CD4-positive, alpha-beta T cell treated with Interleukin-2 at 100 ng/mL for 4 hours (primary cell): Measurements from ENCODE around the gene SIAE.
"Not testable (repeated sequence)": the region's sequence is repeated elsewhere in the genome, so short reads cannot be mapped to it uniquely, and the experiment has no call there.

ENCODE experiments used
- DNase-seq: peaks from one replicate; pipeline ENCODE4 v3.0.0-alpha.2; 2020; ENCODE audit warnings: low spot score

Gene SIAE

GRCh38 chr11:124623861-124624525, 49.5 kb downstream of the SIAE start:
- DNase-seq, result no peak

DNA sequence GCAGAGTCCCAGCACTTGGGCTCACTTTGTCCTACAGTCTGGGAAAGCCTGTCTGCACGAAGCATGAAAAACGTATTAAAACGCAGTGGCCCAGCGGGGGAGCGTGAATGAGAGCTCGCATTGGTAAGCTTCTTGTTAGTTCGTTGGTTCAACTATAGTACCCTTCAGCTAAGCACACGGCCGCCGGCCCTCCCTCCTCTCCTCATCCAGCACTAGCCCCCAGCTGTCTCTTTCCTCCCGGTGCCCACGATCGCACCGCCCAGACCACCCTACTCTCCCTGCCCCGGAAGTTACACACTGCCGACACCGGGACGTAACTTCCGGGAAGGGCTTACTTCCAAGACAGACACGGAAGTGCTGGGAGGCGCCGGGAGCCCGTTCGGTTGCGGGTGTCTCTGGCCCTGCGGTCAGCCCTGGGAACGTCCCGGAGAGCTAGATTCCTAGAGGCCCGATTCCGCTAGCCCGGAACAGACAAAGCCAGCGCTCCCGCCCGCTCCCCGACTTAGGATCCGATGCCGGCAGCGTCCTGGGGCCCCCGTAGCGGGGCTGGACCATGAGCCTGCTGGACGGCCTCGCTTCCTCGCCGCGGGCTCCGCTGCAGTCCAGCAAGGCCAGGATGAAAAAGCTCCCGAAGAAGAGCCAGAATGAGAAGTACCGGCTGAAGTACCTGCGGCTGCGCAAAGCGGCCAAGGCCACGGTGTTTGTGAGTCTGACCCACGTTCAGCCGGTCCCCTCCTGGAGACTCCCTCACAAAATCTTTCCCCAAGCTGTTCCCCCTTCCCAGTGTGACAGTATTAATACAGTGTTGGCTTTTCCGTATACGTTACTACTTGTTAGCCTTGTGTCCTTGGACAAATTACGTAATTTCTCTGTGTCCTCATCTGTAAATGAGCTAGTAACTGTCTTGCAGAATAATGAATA, 50.7 kb downstream of the SIAE start, which contains the start of gene TBRG1:
Gene TBRG1, plus strand, starts transcription at position 334 of the 921 bp plus-strand sequence. Its CDS starts 220 bp downstream, at position 554.
- peak; percentile 81 for DNase-seq

- DNase-seq, result no peak
These were observed 54.7 kb downstream of the SIAE start for GRCh38 chr11:124618863-124619262.

- DNase-seq, result no peak
These were observed 60.8 kb downstream of the SIAE start for GRCh38 chr11:124612567-124613246.

DNA sequence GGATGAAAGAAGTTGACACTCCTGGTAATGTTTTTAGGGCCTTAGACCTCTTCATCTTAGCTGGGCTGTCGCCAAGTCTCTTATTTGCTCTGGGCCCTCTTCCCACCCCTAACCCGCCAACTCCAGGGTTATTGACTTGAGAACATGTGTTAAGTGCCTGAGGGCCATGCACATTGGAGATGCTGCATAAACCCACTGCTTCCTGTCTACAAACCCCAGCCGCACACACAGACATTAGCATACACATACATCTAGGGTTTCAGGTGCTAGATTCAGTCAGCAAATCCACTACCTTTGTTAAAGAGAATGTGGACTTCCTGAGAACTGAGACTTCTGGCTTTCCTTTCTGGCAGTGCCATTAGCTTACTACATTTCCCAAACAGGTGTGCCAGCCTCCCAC, 61.5 kb downstream of the SIAE start:
- no peak for DNase-seq

DNA sequence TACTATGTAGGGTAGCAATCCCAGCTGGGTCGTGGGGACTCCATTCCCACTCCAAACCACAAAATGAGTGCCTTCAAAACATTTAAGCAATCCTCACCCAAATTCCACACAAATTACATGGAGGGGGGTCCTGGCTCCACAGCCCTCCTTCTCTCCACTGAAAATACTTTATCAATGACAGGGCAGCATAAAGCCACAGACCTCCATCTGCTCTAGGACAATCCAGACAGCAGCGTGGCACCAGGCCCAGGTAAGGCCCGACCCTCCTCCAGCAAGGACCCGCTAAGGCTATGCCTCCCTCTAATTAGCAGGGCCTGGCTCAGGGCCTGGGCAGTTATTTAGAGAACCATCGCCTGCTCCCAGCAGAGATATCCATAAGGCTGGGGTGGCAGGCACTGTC, 62.5 kb downstream of the SIAE start, which contains the start of gene PANX3:
Gene PANX3, plus strand, starts transcription at position 365 of the 400 bp plus-strand sequence. CDS start 129 bp downstream, outside the sequence.
- DNase-seq, result no peak

- DNase-seq, result no peak
These were observed 63.2 kb downstream of the SIAE start for GRCh38 chr11:124610295-124610694.

- DNase-seq, result no peak
These were observed 65.4 kb downstream of the SIAE start for GRCh38 chr11:124608147-124608546.

DNA sequence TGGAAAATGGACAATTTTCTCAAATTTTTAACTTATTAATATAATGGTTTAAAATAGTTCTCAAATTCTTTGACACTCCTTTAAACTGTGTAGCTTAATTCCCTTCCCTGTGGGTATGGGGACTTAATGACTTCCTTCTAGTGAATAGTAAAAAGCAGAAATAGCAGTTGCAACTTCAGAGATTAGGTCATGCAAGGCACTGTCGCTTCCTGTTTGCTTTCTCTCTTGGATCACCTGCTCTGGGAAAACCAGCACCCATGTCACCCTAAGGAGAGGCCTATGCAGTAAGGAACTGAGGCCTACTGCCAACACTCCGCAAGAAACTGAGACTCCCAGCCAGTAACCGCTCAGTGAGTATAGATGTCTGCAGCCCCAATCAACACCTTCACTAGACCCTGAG, 67.8 kb downstream of the SIAE start:
- no peak for DNase-seq

GRCh38 chr11:124602723-124603122, 70.8 kb downstream of the SIAE start:
- not testable (repeated sequence) for DNase-seq

DNA sequence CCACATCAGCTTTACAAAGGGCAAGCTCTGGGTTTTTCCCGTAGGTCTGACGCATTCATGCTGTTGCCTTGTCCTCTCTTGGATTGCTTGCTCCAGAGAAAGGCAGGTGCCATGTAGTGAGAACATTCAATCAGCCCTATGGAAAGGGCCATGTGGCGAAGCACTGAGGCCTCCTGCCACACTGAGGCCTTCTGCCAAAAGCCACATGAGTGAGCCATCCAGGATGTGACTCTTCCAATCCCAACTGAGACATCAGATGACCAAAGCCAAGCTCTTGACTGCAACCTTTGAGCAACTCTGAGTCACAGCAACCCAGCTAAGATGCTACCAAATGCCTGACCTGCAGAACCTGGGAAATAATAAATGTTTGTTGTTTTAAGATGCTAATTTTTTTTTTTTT, 71.3 kb downstream of the SIAE start:
- no peak for DNase-seq

GRCh38 chr11:124600621-124601320, 72.8 kb downstream of the SIAE start:
- DNase-seq, result no peak

- DNase-seq, result no peak
These were observed 75.9 kb downstream of the SIAE start for GRCh38 chr11:124597626-124598025.

DNA sequence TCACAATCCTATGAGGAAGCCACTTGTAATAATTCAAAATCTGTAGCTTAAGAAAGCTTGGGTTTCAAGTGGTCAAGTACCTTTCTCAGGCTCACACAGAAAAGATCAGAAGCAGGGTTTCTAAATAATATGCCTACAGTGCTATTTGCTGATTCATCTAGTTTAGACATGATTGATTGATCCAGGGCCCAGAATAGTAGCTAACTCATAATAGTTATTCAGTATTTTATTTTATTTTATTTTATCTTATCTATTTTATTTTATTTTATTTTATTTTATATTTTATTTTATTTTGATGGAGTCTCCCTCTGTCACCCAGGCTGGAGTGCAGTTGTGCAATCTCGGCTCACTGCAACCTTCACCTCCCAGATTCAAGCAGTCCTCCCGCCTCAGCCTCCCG, 78.2 kb downstream of the SIAE start:
- no peak for DNase-seq

GRCh38 chr11:124592627-124593026, 80.9 kb downstream of the SIAE start:
- DNase-seq, result no peak

DNA sequence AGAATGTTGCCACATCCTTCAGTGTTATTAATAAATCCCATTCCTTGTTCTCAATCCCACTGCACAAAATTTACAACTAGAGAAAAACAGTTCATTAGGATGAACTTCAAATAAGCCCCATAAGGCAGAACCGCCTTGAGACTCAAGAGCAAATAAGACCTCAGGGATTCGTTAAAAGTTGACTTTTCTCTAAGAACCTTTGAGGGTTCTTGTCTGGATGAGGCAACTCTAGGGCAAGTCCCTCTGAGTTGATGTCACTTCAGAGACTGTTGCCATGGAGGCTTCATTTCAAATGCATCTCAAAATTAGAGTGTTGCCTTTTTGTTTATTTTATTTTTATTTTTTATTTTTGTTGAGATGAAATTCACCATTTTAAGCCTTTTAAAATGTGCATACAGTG, 82.1 kb downstream of the SIAE start:
- no peak for DNase-seq

- peak; percentile 30 for DNase-seq
These were observed 87.2 kb downstream of the SIAE start for GRCh38 chr11:124586238-124586860.

GRCh38 chr11:124584681-124585372, 88.7 kb downstream of the SIAE start:
- DNase-seq, result no peak

GRCh38 chr11:124583781-124584180, 89.8 kb downstream of the SIAE start:
- no peak for DNase-seq
